GM12874 (cell line): ENCODE results near the gene NBPF3.

Experiments
- CTCF ChIP-seq: IDR thresholded peaks from 2 replicates; pipeline ENCODE4 v1.5.1; 2011; ENCODE audit warnings: low read depth, mild to moderate bottlenecking, control low read depth, low read length, moderate library complexity; ENCODE audit not compliant: insufficient read depth

Gene NBPF3

GRCh38 chr1:21517660-21518480, 77.9 kb downstream of the NBPF3 start:
- TF ChIP-seq CTCF = no peak

- TF ChIP-seq CTCF = no peak
These were observed 79.0 kb downstream of the NBPF3 start for GRCh38 chr1:21518774-21519455.

- TF ChIP-seq CTCF = no peak
These were observed 81.2 kb downstream of the NBPF3 start for GRCh38 chr1:21520899-21521716.

- TF ChIP-seq CTCF = no peak
These were observed 81.8 kb downstream of the NBPF3 start for GRCh38 chr1:21521717-21522060.

GRCh38 chr1:21522525-21523038, 82.6 kb downstream of the NBPF3 start:
- TF ChIP-seq CTCF = no peak

- no peak for TF ChIP-seq CTCF
These were observed 83.4 kb downstream of the NBPF3 start for GRCh38 chr1:21523297-21523813.

GRCh38 chr1:21524220-21524619, 84.3 kb downstream of the NBPF3 start:
- TF ChIP-seq CTCF = no peak
